Smooth muscle cell of bladder (primary cell): ENCODE data around the gene RHOA. TPM values are rescaled to one million over a fixed set of nuclear protein-coding genes. Genes with fewer than 3 reads are reported as not detected.

Experiments used
- total RNA-seq: library from RNA; depleted of rRNA; stranded (reverse); fragments of >200 nt; gene quantifications from 2 replicates; pipeline ENCODE4 v1.2.3, GENCODE V29; 2014

Gene RHOA
- 401 and 422 TPM in 2 replicates for total RNA-seq

GRCh38 chr3:49411968-49412631 lies at the start of gene RHOA, which contains the start of gene TCTA:
TSS of gene RHOA (minus strand) at chr3:49411976. CDS start at chr3:49375589, 36,387 bp downstream.
TSS of gene TCTA (plus strand) at chr3:49412423. CDS start at chr3:49412427, 4 bp downstream.

DNA sequence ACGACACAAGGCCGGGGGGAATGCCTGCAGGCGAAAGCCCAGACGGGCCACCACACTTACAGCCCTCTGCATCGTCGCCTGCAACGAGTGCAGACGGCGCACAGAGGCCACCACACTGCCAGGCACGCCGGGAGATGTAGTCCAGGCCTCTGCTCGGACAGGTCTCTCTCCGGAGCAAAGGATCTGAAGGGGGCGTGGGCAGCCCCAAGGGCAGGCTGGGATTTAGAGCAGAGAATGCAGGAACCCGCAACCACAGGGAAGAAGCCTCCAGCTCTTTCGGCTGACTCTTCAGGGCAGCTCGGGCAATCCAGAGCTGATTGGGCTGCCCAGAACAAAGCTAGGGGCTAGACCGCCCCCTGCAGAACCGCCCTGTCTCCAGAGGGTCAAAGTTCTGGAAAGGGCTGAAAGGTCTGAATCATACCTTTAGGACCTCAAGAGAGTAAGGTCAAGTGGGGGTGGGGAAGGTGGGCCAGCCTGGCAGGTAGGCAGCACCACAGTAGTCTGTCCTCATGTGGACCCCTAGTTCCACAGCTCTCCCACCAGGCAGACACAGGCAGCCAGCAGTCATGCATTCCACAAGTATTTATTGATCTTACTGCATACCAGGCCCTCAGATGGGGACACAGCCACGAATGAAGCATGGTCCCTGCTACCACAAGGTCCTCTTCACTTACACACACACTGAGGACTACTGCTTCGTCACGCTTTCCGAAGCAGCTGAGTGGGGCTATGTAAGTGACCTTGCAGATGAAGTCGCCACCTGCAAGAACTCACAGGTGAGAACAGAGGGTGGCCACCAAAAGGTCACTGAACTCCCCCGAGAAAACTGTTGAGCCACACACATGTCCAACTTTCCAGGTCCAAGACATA lies 10.8 kb upstream of the RHOA start, which contains the start of gene AMT:
TSS of gene AMT (minus strand) at position 95 of the 870 bp plus-strand sequence. CDS start at position 72, 23 bp downstream.

DNA sequence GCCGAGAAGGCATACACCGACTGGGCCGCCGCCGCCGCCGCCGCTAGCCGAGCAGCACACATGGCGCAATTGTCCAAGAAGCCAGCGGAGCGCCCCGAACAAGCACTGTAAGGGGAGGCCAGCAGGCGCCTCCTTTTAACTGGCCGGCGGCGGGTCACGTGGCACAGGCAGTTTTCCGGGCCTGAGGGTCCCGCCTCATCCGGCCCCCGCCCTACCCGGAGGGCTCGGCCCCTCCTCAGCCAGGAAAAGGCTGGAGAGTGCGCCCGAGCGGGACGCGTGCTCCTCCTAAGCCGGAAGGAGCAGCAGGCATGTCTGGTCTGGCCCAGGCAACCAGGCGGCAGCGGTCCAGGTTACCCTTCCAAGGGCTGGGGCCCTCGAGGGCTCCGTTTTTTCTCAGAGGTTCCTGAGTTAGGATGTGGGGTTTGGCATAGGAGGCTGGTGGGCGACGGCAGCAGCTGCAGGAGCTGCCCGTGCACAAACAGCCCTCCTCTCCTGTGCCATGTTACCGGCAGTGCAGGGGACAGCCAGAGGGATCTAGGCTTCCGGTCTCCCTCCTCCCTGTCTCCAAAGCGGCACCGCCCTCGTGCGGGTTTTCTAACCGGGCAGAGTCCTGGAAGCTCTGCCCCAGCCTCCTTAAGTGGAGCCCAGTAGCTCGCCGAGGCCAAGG lies 53.4 kb downstream of the RHOA start, which contains the start of gene GPX1:
TSS of gene GPX1 (minus strand) at position 137 of the 667 bp plus-strand sequence. CDS start at position 62, 75 bp downstream.

GRCh38 chr3:49339941-49340800 lies 71.6 kb downstream of the RHOA start, which contains the start of gene USP4:
TSS of gene USP4 (minus strand) at chr3:49340053. CDS start at chr3:49340024, 29 bp downstream.

Other genes starting within 250 kb of the RHOA start
- gene CCDC71, start 245.6 kb downstream of the RHOA start, total RNA-seq = 15.7 and 16.2 TPM in 2 replicates
- gene KLHDC8B, start 240.4 kb downstream of the RHOA start, total RNA-seq = 23.3 and 33.9 TPM in 2 replicates
- gene C3orf62, start 134.7 kb downstream of the RHOA start, total RNA-seq = 0.85 and 1.7 TPM in 2 replicates
- 17.8 and 21.7 TPM in 2 replicates for gene USP4, start 71.9 kb downstream of the RHOA start, total RNA-seq
- 436 and 442 TPM in 2 replicates for gene GPX1, start 53.6 kb downstream of the RHOA start, total RNA-seq
- gene TCTA, start 447 bp upstream of the RHOA start, total RNA-seq = 16.6 and 18.8 TPM in 2 replicates
- gene AMT, start 10.5 kb upstream of the RHOA start, total RNA-seq = 0.71 and 1.5 TPM in 2 replicates
- 4.4 and 13.2 TPM in 2 replicates for gene NICN1, start 17.3 kb upstream of the RHOA start, total RNA-seq
- 21.5 and 31.4 TPM in 2 replicates for gene DAG1, start 58.3 kb upstream of the RHOA start, total RNA-seq
- gene BSN, start 142.5 kb upstream of the RHOA start, total RNA-seq = under 0.01 TPM in 2 replicates